ENCODE data around the gene GXYLT1. TPM values are rescaled to one million over a fixed set of nuclear protein-coding genes. Genes with fewer than 3 reads are reported as not detected.
A peak's percentile ranks its signal among the peaks of the same experiment; 100 is the strongest.

Gene GXYLT1, protein sequence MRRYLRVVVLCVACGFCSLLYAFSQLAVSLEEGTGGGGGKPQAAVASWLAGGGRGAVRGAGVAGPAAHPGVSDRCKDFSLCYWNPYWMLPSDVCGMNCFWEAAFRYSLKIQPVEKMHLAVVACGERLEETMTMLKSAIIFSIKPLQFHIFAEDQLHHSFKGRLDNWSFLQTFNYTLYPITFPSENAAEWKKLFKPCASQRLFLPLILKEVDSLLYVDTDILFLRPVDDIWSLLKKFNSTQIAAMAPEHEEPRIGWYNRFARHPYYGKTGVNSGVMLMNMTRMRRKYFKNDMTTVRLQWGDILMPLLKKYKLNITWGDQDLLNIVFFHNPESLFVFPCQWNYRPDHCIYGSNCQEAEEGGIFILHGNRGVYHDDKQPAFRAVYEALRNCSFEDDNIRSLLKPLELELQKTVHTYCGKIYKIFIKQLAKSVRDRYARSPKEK
- polyA plus RNA-seq (2.9 and 3.2 TPM in 2 replicates), polyA minus RNA-seq (11.7 and 13.0 TPM in 2 replicates)

DNA sequence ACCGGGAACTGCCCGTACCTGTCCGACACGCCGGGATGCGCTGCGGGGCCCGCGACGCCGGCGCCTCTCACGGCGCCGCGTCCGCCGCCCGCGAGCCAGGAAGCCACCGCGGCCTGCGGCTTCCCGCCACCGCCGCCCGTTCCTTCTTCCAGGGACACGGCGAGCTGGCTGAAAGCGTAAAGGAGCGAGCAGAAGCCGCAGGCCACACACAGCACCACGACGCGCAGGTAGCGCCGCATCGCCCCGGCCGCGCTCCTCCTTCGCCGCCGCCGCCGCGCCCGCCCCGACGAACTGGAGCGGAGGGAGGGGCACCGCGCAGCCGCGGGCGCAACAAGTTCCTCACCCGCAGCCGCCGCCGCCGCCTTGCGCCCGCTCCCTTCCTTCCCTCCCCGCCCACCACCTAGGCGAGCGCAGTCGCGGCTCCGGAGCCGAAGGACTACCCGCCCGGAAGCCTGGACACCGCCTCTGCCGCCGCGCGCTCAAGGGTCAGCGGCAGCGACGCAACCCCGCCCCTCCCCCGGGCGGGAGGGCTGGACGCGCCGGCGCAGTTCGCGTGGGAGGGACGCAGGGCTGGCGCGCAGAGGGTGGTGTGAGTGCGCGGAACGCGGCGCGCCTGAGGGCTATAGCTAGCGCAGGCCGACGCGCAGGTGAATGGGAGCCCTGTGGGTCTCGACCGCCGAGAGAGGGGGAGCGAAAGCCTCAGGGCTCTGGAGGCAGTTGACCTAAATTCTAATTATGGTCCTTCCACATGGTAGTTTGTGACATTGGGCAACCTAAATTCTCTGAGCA lies at the start of gene GXYLT1:
GXYLT1 (minus strand) TSS at position 467 of the 789 bp plus-strand sequence; CDS start at position 239, 228 bp downstream.
- H3K9me3 ChIP-seq (ENCODE audit: low read length) = no peaks in the 10 kb centered on the region
- H3K4me2 ChIP-seq (ENCODE audit: low read length) = peak within 1 kb of the TSS; percentile 100
- peaks cover 7% of the 10 kb centered on the region for H3F3A ChIP-seq (ENCODE audit: insufficient read depth, low read length, poor library complexity, severe bottlenecking)
- H3K4me3 ChIP-seq (ENCODE audit: low read length) = peak within 1 kb of the TSS; percentile 79
- H3K36me3 ChIP-seq (ENCODE audit: insufficient read depth, low read length) = no peaks in the 10 kb centered on the region
- H3K9me2 ChIP-seq (ENCODE audit: insufficient read depth, low read length) = no peaks in the 10 kb centered on the region
- peak within 1 kb of the TSS; percentile 56 for H3K9ac ChIP-seq (ENCODE audit: low read length)
- H3K27ac ChIP-seq (ENCODE audit: low read length) = no peak within 1 kb of the TSS
- H3K27me3 ChIP-seq (ENCODE audit: insufficient read depth, low read depth, low read length) = no peaks in the 10 kb centered on the region
- no peaks in the 10 kb centered on the region for H4K20me1 ChIP-seq (ENCODE audit: insufficient read depth)
- peaks cover 29% of the 10 kb centered on the region for H3K79me2 ChIP-seq (replicated peaks; ENCODE audit: insufficient read depth, low read length)
- TF ChIP-seq POLR2AphosphoS5 (IDR thresholded peaks at IDR 0.05) (peak; percentile 47), EZH2 (IDR thresholded peaks at IDR 0.05; ENCODE audit: borderline replicate concordance, insufficient read depth, low read length, poor library complexity, severe bottlenecking) (no peak), SMC3 (conservative IDR thresholded peaks at IDR 0.05; ENCODE audit: poor library complexity) (no peak), RAD21 (conservative IDR thresholded peaks at IDR 0.05) (peak; percentile 37), MXI1 (conservative IDR thresholded peaks at IDR 0.05; ENCODE audit: poor library complexity, severe bottlenecking) (peak; percentile 71), EP300 (conservative IDR thresholded peaks at IDR 0.05; ENCODE audit: poor library complexity, severe bottlenecking) (peak; percentile 22), TAF1 (IDR thresholded peaks at IDR 0.05; ENCODE audit: low read depth) (no peak)
- TF ChIP-seq, protein P1, sequence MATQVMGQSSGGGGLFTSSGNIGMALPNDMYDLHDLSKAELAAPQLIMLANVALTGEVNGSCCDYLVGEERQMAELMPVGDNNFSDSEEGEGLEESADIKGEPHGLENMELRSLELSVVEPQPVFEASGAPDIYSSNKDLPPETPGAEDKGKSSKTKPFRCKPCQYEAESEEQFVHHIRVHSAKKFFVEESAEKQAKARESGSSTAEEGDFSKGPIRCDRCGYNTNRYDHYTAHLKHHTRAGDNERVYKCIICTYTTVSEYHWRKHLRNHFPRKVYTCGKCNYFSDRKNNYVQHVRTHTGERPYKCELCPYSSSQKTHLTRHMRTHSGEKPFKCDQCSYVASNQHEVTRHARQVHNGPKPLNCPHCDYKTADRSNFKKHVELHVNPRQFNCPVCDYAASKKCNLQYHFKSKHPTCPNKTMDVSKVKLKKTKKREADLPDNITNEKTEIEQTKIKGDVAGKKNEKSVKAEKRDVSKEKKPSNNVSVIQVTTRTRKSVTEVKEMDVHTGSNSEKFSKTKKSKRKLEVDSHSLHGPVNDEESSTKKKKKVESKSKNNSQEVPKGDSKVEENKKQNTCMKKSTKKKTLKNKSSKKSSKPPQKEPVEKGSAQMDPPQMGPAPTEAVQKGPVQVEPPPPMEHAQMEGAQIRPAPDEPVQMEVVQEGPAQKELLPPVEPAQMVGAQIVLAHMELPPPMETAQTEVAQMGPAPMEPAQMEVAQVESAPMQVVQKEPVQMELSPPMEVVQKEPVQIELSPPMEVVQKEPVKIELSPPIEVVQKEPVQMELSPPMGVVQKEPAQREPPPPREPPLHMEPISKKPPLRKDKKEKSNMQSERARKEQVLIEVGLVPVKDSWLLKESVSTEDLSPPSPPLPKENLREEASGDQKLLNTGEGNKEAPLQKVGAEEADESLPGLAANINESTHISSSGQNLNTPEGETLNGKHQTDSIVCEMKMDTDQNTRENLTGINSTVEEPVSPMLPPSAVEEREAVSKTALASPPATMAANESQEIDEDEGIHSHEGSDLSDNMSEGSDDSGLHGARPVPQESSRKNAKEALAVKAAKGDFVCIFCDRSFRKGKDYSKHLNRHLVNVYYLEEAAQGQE (IDR thresholded peaks at IDR 0.05; ENCODE audit: borderline replicate concordance) = no peak
- TF ChIP-seq, protein P2, sequence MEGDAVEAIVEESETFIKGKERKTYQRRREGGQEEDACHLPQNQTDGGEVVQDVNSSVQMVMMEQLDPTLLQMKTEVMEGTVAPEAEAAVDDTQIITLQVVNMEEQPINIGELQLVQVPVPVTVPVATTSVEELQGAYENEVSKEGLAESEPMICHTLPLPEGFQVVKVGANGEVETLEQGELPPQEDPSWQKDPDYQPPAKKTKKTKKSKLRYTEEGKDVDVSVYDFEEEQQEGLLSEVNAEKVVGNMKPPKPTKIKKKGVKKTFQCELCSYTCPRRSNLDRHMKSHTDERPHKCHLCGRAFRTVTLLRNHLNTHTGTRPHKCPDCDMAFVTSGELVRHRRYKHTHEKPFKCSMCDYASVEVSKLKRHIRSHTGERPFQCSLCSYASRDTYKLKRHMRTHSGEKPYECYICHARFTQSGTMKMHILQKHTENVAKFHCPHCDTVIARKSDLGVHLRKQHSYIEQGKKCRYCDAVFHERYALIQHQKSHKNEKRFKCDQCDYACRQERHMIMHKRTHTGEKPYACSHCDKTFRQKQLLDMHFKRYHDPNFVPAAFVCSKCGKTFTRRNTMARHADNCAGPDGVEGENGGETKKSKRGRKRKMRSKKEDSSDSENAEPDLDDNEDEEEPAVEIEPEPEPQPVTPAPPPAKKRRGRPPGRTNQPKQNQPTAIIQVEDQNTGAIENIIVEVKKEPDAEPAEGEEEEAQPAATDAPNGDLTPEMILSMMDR (IDR thresholded peaks at IDR 0.05; ENCODE audit: poor library complexity, severe bottlenecking) = peak; percentile 18
- H2AFZ ChIP-seq (ENCODE audit: low read depth, low read length) = peak within 1 kb of the TSS; percentile 34

GRCh38 chr12:42192686-42193085 lies 48.0 kb upstream of the GXYLT1 start:
- no peaks in the 10 kb centered on the region for H3F3A ChIP-seq (ENCODE audit: insufficient read depth, low read length, poor library complexity, severe bottlenecking)
- no peak overlapping the region for H3K4me2 ChIP-seq (ENCODE audit: low read length)
- no peaks in the 10 kb centered on the region for H4K20me1 ChIP-seq (ENCODE audit: insufficient read depth)
- no peaks in the 10 kb centered on the region for H3K9me3 ChIP-seq (ENCODE audit: low read length)
- no peak overlapping the region for H3K4me3 ChIP-seq (ENCODE audit: low read length)
- H3K9ac ChIP-seq (ENCODE audit: low read length) = no peak overlapping the region
- no peaks in the 10 kb centered on the region for H3K27me3 ChIP-seq (ENCODE audit: insufficient read depth, low read depth, low read length)
- no peaks in the 10 kb centered on the region for H3K79me2 ChIP-seq (replicated peaks; ENCODE audit: insufficient read depth, low read length)
- TF ChIP-seq, protein P2 (IDR thresholded peaks at IDR 0.05; ENCODE audit: poor library complexity, severe bottlenecking) = no peak
- TF ChIP-seq SMC3 (conservative IDR thresholded peaks at IDR 0.05; ENCODE audit: poor library complexity) (no peak), EP300 (conservative IDR thresholded peaks at IDR 0.05; ENCODE audit: poor library complexity, severe bottlenecking) (no peak), RAD21 (conservative IDR thresholded peaks at IDR 0.05) (no peak), POLR2AphosphoS5 (IDR thresholded peaks at IDR 0.05) (no peak), TAF1 (IDR thresholded peaks at IDR 0.05; ENCODE audit: low read depth) (no peak), EZH2 (IDR thresholded peaks at IDR 0.05; ENCODE audit: borderline replicate concordance, insufficient read depth, low read length, poor library complexity, severe bottlenecking) (no peak), MXI1 (conservative IDR thresholded peaks at IDR 0.05; ENCODE audit: poor library complexity, severe bottlenecking) (no peak)
- TF ChIP-seq, protein P1 (IDR thresholded peaks at IDR 0.05; ENCODE audit: borderline replicate concordance) = no peak
- H2AFZ ChIP-seq (ENCODE audit: low read depth, low read length) = no peak overlapping the region
- no peaks in the 10 kb centered on the region for H3K36me3 ChIP-seq (ENCODE audit: insufficient read depth, low read length)
- no peak overlapping the region for H3K27ac ChIP-seq (ENCODE audit: low read length)
- no peaks in the 10 kb centered on the region for H3K9me2 ChIP-seq (ENCODE audit: insufficient read depth, low read length)
